Sigmoid colon (tissue), 4 donors: Measurements from ENCODE around the gene RAD23B.

Experiments used
- EP300 ChIP-seq, 4 donors: sonication (generic); formaldehyde crosslinking; IDR thresholded peaks; one replicate each; pipeline ENCODE4 v1.6.1; 2017; ENCODE audit warnings: antibody characterized with exemption in 4 of 4
- POLR2A ChIP-seq, 2 donors: fragments of 450-650 bp; IDR thresholded peaks; one replicate each; pipeline ENCODE4 v1.6.1; 2016; ENCODE audit warnings: antibody characterized with exemption in 2 of 2, mild to moderate bottlenecking in 2 of 2, moderate library complexity in 2 of 2
- POLR2AphosphoS5 ChIP-seq, 4 donors: sonication (generic); formaldehyde crosslinking; IDR thresholded peaks; one replicate each; pipeline ENCODE4 v1.6.1; 2017; ENCODE audit warnings: antibody characterized with exemption in 4 of 4
- TF ChIP-seq, protein P1 (sequence below), 4 experiments: fragments of 450-650 bp in 3 of 4; fragments of 200-600 bp in 1 of 4; IDR thresholded peaks; one replicate each; pipeline ENCODE4 v1.5.1; 2016 to 2019; ENCODE audit warnings: antibody characterized with exemption in 4 of 4, mild to moderate bottlenecking in 3 of 4, moderate library complexity in 2 of 4

DNA sequence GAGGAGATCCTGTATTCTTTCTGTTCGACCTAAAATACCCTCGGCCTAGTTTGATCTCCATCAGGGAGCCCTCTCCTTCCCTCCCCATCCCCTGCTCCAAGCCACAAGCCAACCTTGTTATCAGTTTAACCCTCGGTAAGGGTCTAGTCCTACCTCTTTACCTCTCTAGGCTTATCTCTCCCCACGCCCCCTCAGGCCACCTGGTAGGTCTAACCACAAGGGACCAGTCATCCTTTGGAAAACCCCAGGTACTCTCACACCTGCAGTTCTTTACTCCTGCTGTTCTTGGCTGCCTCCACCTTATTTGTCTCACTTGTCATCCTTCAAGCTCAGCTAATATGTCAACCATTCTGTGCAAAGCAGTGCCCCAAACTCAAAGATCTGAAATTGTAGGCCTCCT, 78.7 kb downstream of the RAD23B start:
- TF ChIP-seq, protein P1, sequence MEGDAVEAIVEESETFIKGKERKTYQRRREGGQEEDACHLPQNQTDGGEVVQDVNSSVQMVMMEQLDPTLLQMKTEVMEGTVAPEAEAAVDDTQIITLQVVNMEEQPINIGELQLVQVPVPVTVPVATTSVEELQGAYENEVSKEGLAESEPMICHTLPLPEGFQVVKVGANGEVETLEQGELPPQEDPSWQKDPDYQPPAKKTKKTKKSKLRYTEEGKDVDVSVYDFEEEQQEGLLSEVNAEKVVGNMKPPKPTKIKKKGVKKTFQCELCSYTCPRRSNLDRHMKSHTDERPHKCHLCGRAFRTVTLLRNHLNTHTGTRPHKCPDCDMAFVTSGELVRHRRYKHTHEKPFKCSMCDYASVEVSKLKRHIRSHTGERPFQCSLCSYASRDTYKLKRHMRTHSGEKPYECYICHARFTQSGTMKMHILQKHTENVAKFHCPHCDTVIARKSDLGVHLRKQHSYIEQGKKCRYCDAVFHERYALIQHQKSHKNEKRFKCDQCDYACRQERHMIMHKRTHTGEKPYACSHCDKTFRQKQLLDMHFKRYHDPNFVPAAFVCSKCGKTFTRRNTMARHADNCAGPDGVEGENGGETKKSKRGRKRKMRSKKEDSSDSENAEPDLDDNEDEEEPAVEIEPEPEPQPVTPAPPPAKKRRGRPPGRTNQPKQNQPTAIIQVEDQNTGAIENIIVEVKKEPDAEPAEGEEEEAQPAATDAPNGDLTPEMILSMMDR (IDR thresholded peaks at IDR 0.05) = no peak
- TF ChIP-seq POLR2A (IDR thresholded peaks at IDR 0.05) (no peak), POLR2AphosphoS5 (IDR thresholded peaks at IDR 0.05) (no peak), EP300 (IDR thresholded peaks at IDR 0.05) (no peak)
